SK-N-SH treated with all-trans-retinoic acid at 6 μM for 48 hours (cell line): ENCODE measurements around the gene UIMC1.

Experiments used
- BACH2 ChIP-seq: fragments of 250-450 bp; sonication (Bioruptor Pico); IDR thresholded peaks from 2 replicates; pipeline ENCODE4 v1.9.0; 2021; ENCODE audit warnings: mild to moderate bottlenecking, borderline replicate concordance
- CREB5 ChIP-seq: fragments of 250-450 bp; sonication (Bioruptor Pico); IDR thresholded peaks from 2 replicates; pipeline ENCODE4 v1.5.1; 2020; ENCODE audit warnings: low read depth, mild to moderate bottlenecking, moderate library complexity
- CSRNP3 ChIP-seq: fragments of 250-450 bp; sonication (Bioruptor Pico); IDR thresholded peaks from 2 replicates; pipeline ENCODE4 v1.5.1; 2021; ENCODE audit warnings: mild to moderate bottlenecking, moderate library complexity
- RARB ChIP-seq: fragments of 250-450 bp; sonication (Bioruptor Pico); IDR thresholded peaks from 2 replicates; pipeline ENCODE4 v1.8.0; 2021; ENCODE audit warnings: mild to moderate bottlenecking, moderate library complexity
- ZFP3 ChIP-seq: fragments of 250-450 bp; sonication (Bioruptor Pico); IDR thresholded peaks from 2 replicates; pipeline ENCODE4 v1.5.0; 2020; ENCODE audit warnings: mild to moderate bottlenecking, moderate library complexity
- ZFP30 ChIP-seq: fragments of 450-650 bp; formaldehyde crosslinking; IDR thresholded peaks from 2 replicates; pipeline ENCODE4 v1.5.0; 2022; ENCODE audit warnings: mild to moderate bottlenecking, moderate library complexity
- ZNF70 ChIP-seq: fragments of 450-650 bp; formaldehyde crosslinking; IDR thresholded peaks from 2 replicates; pipeline ENCODE4 v1.5.0; 2020; ENCODE audit warnings: mild to moderate bottlenecking, moderate library complexity

DNA sequence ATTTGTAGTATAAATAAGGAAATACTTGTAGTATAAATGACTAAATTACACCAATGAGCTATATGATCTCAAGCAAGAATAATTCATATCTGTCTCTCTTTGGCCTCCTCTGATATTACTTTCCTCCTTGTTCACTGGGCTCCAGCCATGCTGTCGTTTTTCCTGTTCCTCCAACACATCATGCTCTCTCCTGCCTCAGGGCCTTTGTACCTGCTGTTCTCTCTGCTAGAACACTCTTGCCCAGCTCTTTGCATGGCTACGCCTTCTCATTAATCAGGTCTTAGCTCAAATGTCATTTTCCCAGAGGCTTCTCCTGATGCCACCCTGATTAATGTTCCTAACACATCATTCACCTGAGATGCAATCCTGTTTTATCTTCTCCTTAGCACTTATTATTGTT is 13.5 kb upstream of the UIMC1 start:
- TF ChIP-seq RARB (CRISPR knock-in tag), result no peak
- TF ChIP-seq CSRNP3, result no peak
- no peak for TF ChIP-seq BACH2 (CRISPR knock-in tag)
- no peak for TF ChIP-seq ZFP3 (CRISPR knock-in tag)
- TF ChIP-seq ZFP30 (CRISPR knock-in tag), result no peak
- no peak for TF ChIP-seq CREB5 (CRISPR knock-in tag)
- TF ChIP-seq ZNF70 (CRISPR knock-in tag), result no peak
